Panc1 (cell line): ENCODE data around the gene VTN. TPM values are rescaled to one million over a fixed set of nuclear protein-coding genes. Genes with fewer than 3 reads are reported as not detected.

ENCODE experiments used
- ATAC-seq: fragments of 200-7000 bp; cut with Tn5 transposase; 2 replicates; pipeline ENCODE4 v1.9.1; 2020; ENCODE audit warnings: mild to moderate bottlenecking, moderate library complexity
- BruUV-seq: library from RNA; stranded (reverse); fragments of 400-500 nt; replicated peaks from 2 replicates; lab custom pipeline; 2021; lab: Mats Ljungman, UMichigan
- CTCF ChIA-PET: fragments of 300-600 bp; sonication (Branson Sonifier 250); formaldehyde crosslinking; loops from one replicate; lab custom pipeline; 2022; ENCODE audit warnings: antibody characterized with exemption; lab: Charles Lee
- POLR2A ChIA-PET: fragments of 300-600 bp; sonication (Branson Sonifier 250); formaldehyde crosslinking; loops from one replicate; lab custom pipeline; 2022; ENCODE audit warnings: antibody characterized with exemption; lab: Charles Lee
- DNase-seq: peaks from one replicate; pipeline ENCODE4 v3.0.0-alpha.2; 2010; ENCODE audit warnings: low read depth, low spot score
- H3K27ac ChIP-seq: 2 replicates; pipeline ENCODE4 v1.5.1; 2011; ENCODE audit warnings: mild to moderate bottlenecking, low read length, inconsistent platforms
- H3K27me3 ChIP-seq: fragments of 200-500 bp; sonication (Bioruptor generic); 2 replicates; pipeline ENCODE4 v1.6.0; 2014; ENCODE audit warnings: low read length, inconsistent platforms; ENCODE audit not compliant: control insufficient read depth, insufficient read depth
- H3K36me3 ChIP-seq: fragments of 200-500 bp; sonication (Bioruptor generic); 2 replicates; pipeline ENCODE4 v1.5.1; 2014; ENCODE audit warnings: inconsistent platforms, mild to moderate bottlenecking, low read length, moderate library complexity; ENCODE audit not compliant: control insufficient read depth, insufficient read depth
- H3K4me1 ChIP-seq: 2 replicates; pipeline ENCODE4 v1.5.1; 2011; ENCODE audit warnings: inconsistent platforms, mild to moderate bottlenecking, low read length, moderate library complexity; ENCODE audit not compliant: control insufficient read depth, insufficient read depth
- H3K4me3 ChIP-seq, 2 experiments: 2 replicates each; pipeline ENCODE4 v1.5.1; 2011 to 2012; ENCODE audit warnings: low read depth in 2 of 2, low read length in 2 of 2, mild to moderate bottlenecking in 2 of 2, inconsistent platforms in 1 of 2, moderate library complexity in 1 of 2
- H3K9me3 ChIP-seq: fragments of 200-500 bp; sonication (Bioruptor generic); 2 replicates; pipeline ENCODE4 v1.5.1; 2014; ENCODE audit warnings: low read depth, mild to moderate bottlenecking, inconsistent platforms, low read length, moderate library complexity; ENCODE audit not compliant: control insufficient read depth, insufficient read depth
- CTCF ChIP-seq: fragments of 450-650 bp; IDR thresholded peaks from 2 replicates; pipeline ENCODE4 v1.5.1; 2017; ENCODE audit warnings: mild to moderate bottlenecking
- POLR2AphosphoS5 ChIP-seq: IDR thresholded peaks from 2 replicates; pipeline ENCODE4 v1.6.1; 2012; ENCODE audit warnings: mild to moderate bottlenecking, low read depth, low read length, moderate library complexity
- REST ChIP-seq, 2 experiments: IDR thresholded peaks; 2 replicates each; pipeline ENCODE4 v1.6.1; 2011 to 2012; ENCODE audit warnings: low read depth in 2 of 2, control low read depth in 1 of 2, low read length in 1 of 2, mild to moderate bottlenecking in 1 of 2, moderate library complexity in 1 of 2; ENCODE audit not compliant: insufficient read depth in 1 of 2
- SIN3A ChIP-seq: IDR thresholded peaks from 2 replicates; pipeline ENCODE4 v1.6.1; 2012; ENCODE audit warnings: low read depth, mild to moderate bottlenecking, low read length, moderate library complexity, borderline replicate concordance; ENCODE audit not compliant: insufficient read depth
- TCF7L2 ChIP-seq: IDR thresholded peaks from 2 replicates; pipeline ENCODE4 v1.6.1; 2011; ENCODE audit warnings: mild to moderate bottlenecking, low read depth, low read length, inconsistent platforms
- in situ Hi-C: cut with HindIII; loops from 2 replicates; pipeline ENCODE4 v1.10.0; 2016; ENCODE audit warnings: low sequenced_read_pairs, low pct_unique_long_range_greater_than_20kb
- intact Hi-C: fragments of 100-400 bp; cut with micrococcal nuclease; formaldehyde crosslinking; loops from one replicate; pipeline ENCODE4 v1.10.0; 2022; ENCODE audit not compliant: unreplicated experiment
- total RNA-seq: library from RNA; stranded (reverse); gene quantifications from one replicate; pipeline ENCODE4 v1.2.1, GENCODE V29; 2021; ENCODE audit not compliant: unreplicated experiment

Gene VTN
- total RNA-seq, 1 experiment from 2014 or later: 2.3 TPM

GRCh38 chr17:28338056-28338768 is 31.9 kb downstream of the VTN start:
- in situ Hi-C loops (no loop called here), intact Hi-C loops (no loop called here)
- no peak for DNase-seq
- H3K36me3 ChIP-seq: no peaks in the 10 kb centered on the region; the same call in 1 of the 2 replicates
- ATAC-seq: no peak
- ChIA-PET POLR2A (interaction anchor here (0.5 kb wide), 1 partner anchor 107 kb away, joined by 6 read pairs; no protein-coding TSS in a partner anchor), CTCF (no interaction called here)
- H3K4me1 ChIP-seq: peaks cover 27% of the 10 kb centered on the region
- no TSS peak for BruUV-seq
- no peaks in the 10 kb centered on the region for H3K27me3 ChIP-seq
- H3K9me3 ChIP-seq: no peaks in the 10 kb centered on the region
- TF ChIP-seq CTCF (no peak), TCF7L2 (no peak), SIN3A (no peak), POLR2AphosphoS5 (no peak), REST (IDR thresholded peaks at IDR 0.05; ENCODE audit: insufficient read depth in 1 of 2, low read depth in 2 of 2, low read length in 1 of 2) (no peak)
- H3K4me3 ChIP-seq: no peak overlapping the region
- H3K27ac ChIP-seq: peak overlapping the region; percentile 40

- Histone ChIP-seq H3K4me3 (peak overlapping the region; percentile 87 to 95), H3K9me3 (no peaks in the 10 kb centered on the region), H3K27ac (peak overlapping the region; percentile 94), H3K4me1 (peaks cover 27% of the 10 kb centered on the region), H3K36me3 (no peaks in the 10 kb centered on the region; the same call in 1 of the 2 replicates), H3K27me3 (no peaks in the 10 kb centered on the region)
- BruUV-seq: TSS peak; percentile 75
- intact Hi-C loops: no loop called here
- in situ Hi-C loops: no loop called here
- POLR2A ChIA-PET: interaction anchor here (0.5 to 2.0 kb wide), 8 partner anchors 9 to 862 kb away, joined by 3 to 11 read pairs (median 6); partner anchors contain the start of genes POLDIP2 and TMEM97
- TF ChIP-seq CTCF (no peak), TCF7L2 (no peak), SIN3A (no peak), POLR2AphosphoS5 (no peak), REST (IDR thresholded peaks at IDR 0.05; ENCODE audit: insufficient read depth in 1 of 2, low read depth in 2 of 2, low read length in 1 of 2) (no peak)
- ATAC-seq: 0 out of 2 replicates have a peak, but pooled peaks have one; percentile 2
- no peak for DNase-seq
- CTCF ChIA-PET: interaction anchor here (0.9 to 1.5 kb wide), 3 partner anchors 11 to 103 kb away, joined by 4 to 5 read pairs (median 5); no protein-coding TSS in a partner anchor
These were observed 33.9 kb downstream of the VTN start for GRCh38 chr17:28335959-28336871.
